H9 (cell line): ENCODE results near the gene CASQ2. TPM values are rescaled to one million over a fixed set of nuclear protein-coding genes. Genes with fewer than 3 reads are reported as not detected.

Experiments
- DNase-seq: peaks from one replicate; pipeline ENCODE4 v3.0.0-alpha.2; 2017
- H2AFZ ChIP-seq: one replicate; pipeline ENCODE4 v1.6.1; 2013; ENCODE audit warnings: mild to moderate bottlenecking, low read length, control low read depth, moderate library complexity
- H2AK5ac ChIP-seq: 2 replicates; pipeline ENCODE4 v1.6.1; 2013; ENCODE audit warnings: low read length, control low read depth, mixed read lengths; ENCODE audit not compliant: insufficient read length
- H2BK120ac ChIP-seq: one replicate; pipeline ENCODE4 v1.6.1; 2013; ENCODE audit warnings: low read depth, mild to moderate bottlenecking, low read length, control low read depth, inconsistent platforms; ENCODE audit not compliant: poor library complexity, severe bottlenecking
- H2BK12ac ChIP-seq: 2 replicates; pipeline ENCODE4 v1.6.1; 2013; ENCODE audit warnings: low read length, control low read depth, mixed read lengths, low read depth; ENCODE audit not compliant: insufficient read length
- H2BK15ac ChIP-seq: 2 replicates; pipeline ENCODE4 v1.6.1; 2013; ENCODE audit warnings: low read depth, low read length, control low read depth
- H2BK20ac ChIP-seq: one replicate; pipeline ENCODE4 v1.6.1; 2013; ENCODE audit warnings: low read depth, mild to moderate bottlenecking, low read length, control low read depth, inconsistent platforms; ENCODE audit not compliant: poor library complexity, severe bottlenecking
- H2BK5ac ChIP-seq: 2 replicates; pipeline ENCODE4 v1.6.1; 2013; ENCODE audit warnings: low read length, control low read depth, mixed read lengths; ENCODE audit not compliant: insufficient read length
- H3K14ac ChIP-seq: 2 replicates; pipeline ENCODE4 v1.6.1; 2013; ENCODE audit warnings: low read length, control low read depth; ENCODE audit not compliant: insufficient read depth
- H3K18ac ChIP-seq: 2 replicates; pipeline ENCODE4 v1.6.1; 2013; ENCODE audit warnings: low read depth, mild to moderate bottlenecking, mixed read lengths, low read length, control low read depth; ENCODE audit not compliant: insufficient read length
- H3K23ac ChIP-seq: 2 replicates; pipeline ENCODE4 v1.6.1; 2013; ENCODE audit warnings: low read length, control low read depth, mixed read lengths, low read depth; ENCODE audit not compliant: insufficient read length
- H3K23me2 ChIP-seq: 2 replicates; pipeline ENCODE4 v1.6.1; 2013; ENCODE audit warnings: low read depth, mild to moderate bottlenecking, mixed read lengths, low read length, control low read depth; ENCODE audit not compliant: insufficient read length, poor library complexity, severe bottlenecking
- H3K27ac ChIP-seq: 2 replicates; pipeline ENCODE4 v1.5.1; 2013; ENCODE audit warnings: low read length, control low read depth, mixed read lengths, low read depth; ENCODE audit not compliant: insufficient read length
- H3K27me3 ChIP-seq: 2 replicates; pipeline ENCODE4 v1.6.1; 2013; ENCODE audit warnings: low read length, control low read depth, inconsistent platforms; ENCODE audit not compliant: insufficient read depth
- H3K4ac ChIP-seq: 2 replicates; pipeline ENCODE4 v1.6.1; 2013; ENCODE audit warnings: low read depth, mild to moderate bottlenecking, control low read depth, inconsistent platforms, low read length, moderate library complexity
- H3K4me1 ChIP-seq: 2 replicates; pipeline ENCODE4 v1.6.1; 2013; ENCODE audit warnings: low read length, control low read depth, inconsistent platforms; ENCODE audit not compliant: insufficient read depth
- H3K4me2 ChIP-seq: 2 replicates; pipeline ENCODE4 v1.6.1; 2013; ENCODE audit warnings: low read length, control low read depth, mixed read lengths; ENCODE audit not compliant: insufficient read length, insufficient read depth
- H3K56ac ChIP-seq: 2 replicates; pipeline ENCODE4 v1.6.1; 2013; ENCODE audit warnings: low read depth, mild to moderate bottlenecking, mixed read lengths, low read length, control low read depth; ENCODE audit not compliant: insufficient read length
- H3K79me1 ChIP-seq: 2 replicates; pipeline ENCODE4 v1.6.1; 2013; ENCODE audit warnings: low read depth, mild to moderate bottlenecking, moderate library complexity, low read length, control low read depth, inconsistent platforms; ENCODE audit not compliant: insufficient read depth, poor library complexity, severe bottlenecking
- H3K79me2 ChIP-seq: 2 replicates; pipeline ENCODE4 v1.6.1; 2013; ENCODE audit warnings: low read length, control low read depth, inconsistent platforms; ENCODE audit not compliant: insufficient read depth
- H3K9ac ChIP-seq: 2 replicates; pipeline ENCODE4 v1.6.1; 2013; ENCODE audit warnings: low read length, control low read depth, mixed read lengths; ENCODE audit not compliant: insufficient read length; ENCODE audit errors: extremely low read depth
- H3K9me3 ChIP-seq: one replicate; pipeline ENCODE4 v1.6.1; 2013; ENCODE audit warnings: low read depth, low read length, inconsistent platforms; ENCODE audit not compliant: control insufficient read depth
- H3T11ph ChIP-seq: one replicate; pipeline ENCODE4 v1.6.1; 2013; ENCODE audit warnings: mild to moderate bottlenecking, low read length, control low read depth, inconsistent platforms
- H4K20me1 ChIP-seq: one replicate; pipeline ENCODE4 v1.6.1; 2013; ENCODE audit not compliant: control insufficient read depth, insufficient read length, insufficient read depth
- H4K5ac ChIP-seq: 2 replicates; pipeline ENCODE4 v1.6.1; 2013; ENCODE audit warnings: low read depth, mild to moderate bottlenecking, mixed read lengths, low read length, control low read depth; ENCODE audit not compliant: insufficient read length
- H4K8ac ChIP-seq: replicated peaks from 2 replicates; pipeline ENCODE4 v1.6.1; 2013; ENCODE audit warnings: low read length, control low read depth, mixed read lengths, low read depth; ENCODE audit not compliant: insufficient read length
- H4K91ac ChIP-seq: 2 replicates; pipeline ENCODE4 v1.6.1; 2013; ENCODE audit warnings: low read depth, mild to moderate bottlenecking, moderate library complexity, mixed read lengths, low read length, control low read depth; ENCODE audit not compliant: insufficient read length
- H3K27ac Mint-ChIP-seq, 3 experiments: 2 replicates in 2 of 3; 3 replicates in 1 of 3; pipeline ENCODE4 v1.8.0; 2020 to 2021; ENCODE audit warnings: mixed read lengths in 3 of 3, mild to moderate bottlenecking in 1 of 3, moderate library complexity in 1 of 3
- H3K27me3 Mint-ChIP-seq: 2 replicates; pipeline ENCODE4 v1.8.0; 2021; ENCODE audit warnings: low read depth, mild to moderate bottlenecking, moderate library complexity, mixed read lengths
- H3K36me3 Mint-ChIP-seq, 3 experiments: 2 replicates in 2 of 3; 3 replicates in 1 of 3; pipeline ENCODE4 v1.8.0; 2020 to 2021; ENCODE audit warnings: low read depth in 3 of 3, mixed read lengths in 3 of 3; ENCODE audit not compliant: insufficient read depth in 1 of 3
- H3K4me1 Mint-ChIP-seq, 2 experiments: 2 replicates each; pipeline ENCODE4 v1.8.0; 2020; ENCODE audit warnings: mixed read lengths in 2 of 2
- H3K4me3 Mint-ChIP-seq, 2 experiments: 2 replicates in 1 of 2; 3 replicates in 1 of 2; pipeline ENCODE4 v1.8.0; 2020 to 2021; ENCODE audit warnings: mild to moderate bottlenecking in 2 of 2, mixed read lengths in 2 of 2, moderate library complexity in 1 of 2
- H3K9me3 Mint-ChIP-seq, 2 experiments: 2 replicates in 1 of 2; 3 replicates in 1 of 2; pipeline ENCODE4 v1.8.0; 2020; ENCODE audit warnings: mild to moderate bottlenecking in 2 of 2, mixed read lengths in 2 of 2, moderate library complexity in 1 of 2
- CTCF ChIP-seq: fragments of 200-600 bp; sonication (generic); conservative IDR thresholded peaks from 3 replicates; pipeline ENCODE4 v1.8.0; 2021; ENCODE audit warnings: antibody characterized with exemption, mild to moderate bottlenecking
- WGBS: extraction: QIAGEN DNeasy Blood & Tissue Kit; methylation state at CpG from one replicate; pipeline ENCODE4 v1.1.7; 2013; ENCODE audit warnings: missing lambda C conversion rate, low lambda C conversion rate, mixed read lengths; ENCODE audit not compliant: insufficient read length; ENCODE audit errors: extremely low coverage; 5-methylcytosine and 5-hydroxymethylcytosine counted together
- total RNA-seq: library from RNA; stranded (reverse); gene quantifications from 2 replicates; pipeline ENCODE4 v1.2.1, GENCODE V29; 2021

Gene CASQ2
- total RNA-seq, 1 experiment from 2014 or later, result not detected

GRCh38 chr1:115705963-115706362 lies 62.6 kb downstream of the CASQ2 start:
- H3K4me1 ChIP-seq, result no peaks in the 10 kb centered on the region
- no peak overlapping the region for H3K4me2 ChIP-seq
- no peak overlapping the region for H3K4ac ChIP-seq
- no peak overlapping the region for H3K18ac ChIP-seq
- H4K5ac ChIP-seq, result no peak overlapping the region
- no CpG with 5 or more reads among the region's 9 CpGs for WGBS
- H4K91ac ChIP-seq, result no peak overlapping the region
- H3K9ac ChIP-seq, result no peak overlapping the region
- H2AK5ac ChIP-seq, result no peak overlapping the region
- H3K27ac Mint-ChIP-seq, result no peak overlapping the region; a peak in 1 of 7 replicates
- no peaks in the 10 kb centered on the region for H3K27me3 ChIP-seq
- no peak overlapping the region; a peak in 1 of 5 replicates for H3K4me3 Mint-ChIP-seq
- H2AFZ ChIP-seq, result no peak overlapping the region
- no peak overlapping the region for H2BK20ac ChIP-seq
- H4K20me1 ChIP-seq, result no peaks in the 10 kb centered on the region
- no peak overlapping the region for H2BK120ac ChIP-seq
- H3K27me3 Mint-ChIP-seq, result no peaks in the 10 kb centered on the region
- H3T11ph ChIP-seq, result no peak overlapping the region
- peaks cover 2 to 3% of the 10 kb centered on the region in 2 experiments for H3K4me1 Mint-ChIP-seq
- H3K27ac ChIP-seq, result no peak overlapping the region
- no peak overlapping the region for H2BK15ac ChIP-seq
- no peaks in the 10 kb centered on the region for H3K79me1 ChIP-seq
- H3K14ac ChIP-seq, result no peak overlapping the region
- H3K36me3 Mint-ChIP-seq, result no peaks in the 10 kb centered on the region
- H3K23me2 ChIP-seq, result no peaks in the 10 kb centered on the region
- no peak overlapping the region for H2BK5ac ChIP-seq
- no peak overlapping the region for H2BK12ac ChIP-seq
- no peak for TF ChIP-seq CTCF
- H3K79me2 ChIP-seq, result no peaks in the 10 kb centered on the region
- no peaks in the 10 kb centered on the region for H3K9me3 ChIP-seq
- no peaks in the 10 kb centered on the region for H3K9me3 Mint-ChIP-seq
- H4K8ac ChIP-seq, result no peak overlapping the region
- no peak overlapping the region for H3K56ac ChIP-seq
- H3K23ac ChIP-seq, result no peak overlapping the region
- no peak for DNase-seq
